KMS-11 (cell line): ENCODE data around the gene SLC12A8.

Experiments
- H2AFZ ChIP-seq: fragments of 200-600 bp; sonication (generic); 2 replicates; pipeline ENCODE4 v1.6.1; 2016; ENCODE audit warnings: antibody characterized with exemption, mixed run types, low read depth
- H3K27ac ChIP-seq: fragments of 200-600 bp; sonication (generic); 2 replicates; pipeline ENCODE4 v1.6.1; 2016; ENCODE audit warnings: mild to moderate bottlenecking, mixed run types
- H3K27me3 ChIP-seq: fragments of 200-600 bp; sonication (generic); 2 replicates; pipeline ENCODE4 v1.6.1; 2017; ENCODE audit warnings: mild to moderate bottlenecking, low read depth, mixed run types, moderate library complexity; ENCODE audit not compliant: insufficient read depth
- H3K36me3 ChIP-seq: fragments of 200-600 bp; sonication (generic); 2 replicates; pipeline ENCODE4 v1.6.1; 2017; ENCODE audit warnings: mild to moderate bottlenecking, mixed run types; ENCODE audit not compliant: insufficient read depth
- H3K4me1 ChIP-seq: fragments of 200-600 bp; sonication (generic); 2 replicates; pipeline ENCODE4 v1.6.1; 2016; ENCODE audit warnings: mild to moderate bottlenecking, low read depth, mixed run types; ENCODE audit not compliant: poor library complexity, severe bottlenecking
- H3K4me2 ChIP-seq: fragments of 200-600 bp; sonication (generic); 2 replicates; pipeline ENCODE4 v1.7.0; 2016; ENCODE audit warnings: mild to moderate bottlenecking, mixed run types
- H3K4me3 ChIP-seq: fragments of 200-600 bp; sonication (generic); IDR thresholded peaks from 2 replicates; pipeline ENCODE4 v1.6.1; 2017; ENCODE audit warnings: low read depth, low read length, mixed read lengths; ENCODE audit not compliant: insufficient read depth
- H3K79me2 ChIP-seq: fragments of 200-600 bp; sonication (generic); 2 replicates; pipeline ENCODE4 v1.6.1; 2016; ENCODE audit warnings: low read depth, mixed run types; ENCODE audit not compliant: insufficient read depth
- H3K9ac ChIP-seq: fragments of 200-600 bp; sonication (generic); 2 replicates; pipeline ENCODE4 v1.6.1; 2016; ENCODE audit warnings: mild to moderate bottlenecking, mixed run types
- H4K20me1 ChIP-seq: fragments of 200-600 bp; sonication (generic); 2 replicates; pipeline ENCODE4 v1.6.1; 2016; ENCODE audit warnings: mild to moderate bottlenecking, mixed run types; ENCODE audit not compliant: insufficient read depth
- TF ChIP-seq, protein P1 (sequence below): fragments of 200-600 bp; sonication (generic); conservative IDR thresholded peaks from 2 replicates; pipeline ENCODE4 v1.6.1; 2017; ENCODE audit warnings: low read depth, mild to moderate bottlenecking, antibody characterized with exemption, low read length, moderate library complexity, mixed read lengths

SLC12A8 gene

DNA sequence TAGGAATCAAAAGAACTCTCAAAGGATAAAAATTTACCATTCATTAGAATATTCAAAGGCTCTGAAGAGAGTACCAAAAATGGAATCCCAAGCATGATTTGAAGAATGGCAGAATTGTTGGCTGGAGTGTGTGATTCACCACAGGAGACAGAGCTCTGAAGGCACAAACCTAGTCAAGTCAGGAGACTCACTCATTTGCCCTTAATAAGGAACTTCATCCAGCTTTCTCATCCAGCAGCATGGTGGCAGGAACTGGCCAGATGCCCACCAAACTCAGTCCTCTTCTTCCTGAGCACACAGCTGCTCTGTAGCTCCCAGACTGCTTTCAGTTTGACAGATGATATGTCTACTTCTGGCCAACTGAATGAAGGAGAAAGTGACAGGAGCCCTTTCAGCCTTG is 140.2 kb downstream of the SLC12A8 start:
- H3K79me2 ChIP-seq, result no peaks in the 10 kb centered on the region

DNA sequence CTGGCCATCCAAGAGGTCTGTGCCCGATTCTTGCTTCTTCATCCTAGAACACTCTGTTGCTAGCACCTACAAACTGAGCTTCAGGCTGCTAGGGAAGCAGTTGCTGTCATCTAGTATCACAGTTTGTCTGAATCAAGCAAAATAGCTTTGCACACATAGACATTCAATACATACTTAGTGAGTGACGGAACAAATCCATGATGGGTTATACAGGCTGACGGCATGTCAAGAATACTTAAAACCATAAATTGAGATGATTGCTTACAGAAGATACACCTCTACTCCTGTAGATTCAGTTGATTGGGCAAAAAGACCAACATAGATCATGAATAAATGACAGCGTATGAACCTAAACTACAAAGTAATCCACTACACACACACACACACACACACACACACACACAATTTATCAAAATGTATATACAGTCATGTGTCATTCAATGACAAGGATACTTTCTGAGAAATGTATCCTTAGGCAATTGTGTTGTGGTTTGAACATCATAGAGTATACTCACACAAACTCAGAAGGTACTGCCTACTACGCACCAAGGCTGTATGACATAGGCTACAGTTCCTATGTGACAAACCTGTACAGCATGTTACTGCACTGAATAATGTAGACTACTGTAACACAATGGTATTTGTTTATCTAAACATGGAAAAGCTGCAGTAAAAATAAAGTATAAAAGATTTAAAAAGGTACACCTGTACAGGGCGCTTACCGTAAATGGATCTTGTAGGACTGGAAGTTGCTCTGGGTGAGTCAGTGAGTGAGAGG is 142.4 kb downstream of the SLC12A8 start:
- H3K4me1 ChIP-seq, result no peaks in the 10 kb centered on the region
- TF ChIP-seq, protein P1, sequence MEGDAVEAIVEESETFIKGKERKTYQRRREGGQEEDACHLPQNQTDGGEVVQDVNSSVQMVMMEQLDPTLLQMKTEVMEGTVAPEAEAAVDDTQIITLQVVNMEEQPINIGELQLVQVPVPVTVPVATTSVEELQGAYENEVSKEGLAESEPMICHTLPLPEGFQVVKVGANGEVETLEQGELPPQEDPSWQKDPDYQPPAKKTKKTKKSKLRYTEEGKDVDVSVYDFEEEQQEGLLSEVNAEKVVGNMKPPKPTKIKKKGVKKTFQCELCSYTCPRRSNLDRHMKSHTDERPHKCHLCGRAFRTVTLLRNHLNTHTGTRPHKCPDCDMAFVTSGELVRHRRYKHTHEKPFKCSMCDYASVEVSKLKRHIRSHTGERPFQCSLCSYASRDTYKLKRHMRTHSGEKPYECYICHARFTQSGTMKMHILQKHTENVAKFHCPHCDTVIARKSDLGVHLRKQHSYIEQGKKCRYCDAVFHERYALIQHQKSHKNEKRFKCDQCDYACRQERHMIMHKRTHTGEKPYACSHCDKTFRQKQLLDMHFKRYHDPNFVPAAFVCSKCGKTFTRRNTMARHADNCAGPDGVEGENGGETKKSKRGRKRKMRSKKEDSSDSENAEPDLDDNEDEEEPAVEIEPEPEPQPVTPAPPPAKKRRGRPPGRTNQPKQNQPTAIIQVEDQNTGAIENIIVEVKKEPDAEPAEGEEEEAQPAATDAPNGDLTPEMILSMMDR, result no peak

More for the DNA sequence above, 140.2 kb downstream of the SLC12A8 start:
- no peak overlapping the region for H3K4me2 ChIP-seq
- H3K27ac ChIP-seq, result no peak overlapping the region
- H3K4me3 ChIP-seq, result no peak overlapping the region
- H4K20me1 ChIP-seq, result no peaks in the 10 kb centered on the region
- no peaks in the 10 kb centered on the region for H3K36me3 ChIP-seq
- no peaks in the 10 kb centered on the region for H3K27me3 ChIP-seq
- TF ChIP-seq, protein P1, result no peak
- H2AFZ ChIP-seq, result no peak overlapping the region
- no peaks in the 10 kb centered on the region for H3K4me1 ChIP-seq
- H3K9ac ChIP-seq, result no peak overlapping the region

DNA sequence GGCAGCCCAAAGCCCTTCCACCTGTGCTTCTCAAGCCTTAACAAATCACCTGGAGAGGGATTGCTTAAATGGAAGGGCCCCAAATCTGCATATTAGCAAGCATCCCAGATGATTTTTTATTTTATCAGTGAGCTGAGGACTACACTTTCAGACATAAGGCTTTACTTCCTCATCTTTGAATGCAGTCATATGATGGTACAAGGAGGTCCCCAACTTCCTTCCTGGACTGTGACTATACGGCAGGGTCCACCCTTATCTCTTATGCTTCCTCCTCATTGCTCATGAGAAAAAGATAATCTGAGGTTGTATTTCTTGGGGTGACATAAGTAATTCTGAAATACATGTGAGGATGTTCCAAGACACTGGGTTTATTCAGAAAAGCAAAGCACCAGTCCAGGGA is 143.1 kb downstream of the SLC12A8 start:
- Histone ChIP-seq H3K79me2 (no peaks in the 10 kb centered on the region), H3K4me2 (no peak overlapping the region), H3K9ac (no peak overlapping the region), H3K4me1 (no peaks in the 10 kb centered on the region), H3K4me3 (no peak overlapping the region), H3K27me3 (no peaks in the 10 kb centered on the region), H3K27ac (no peak overlapping the region), H4K20me1 (no peaks in the 10 kb centered on the region), H3K36me3 (no peaks in the 10 kb centered on the region), H2AFZ (no peak overlapping the region)
- TF ChIP-seq, protein P1, result no peak

More for the DNA sequence above, 142.4 kb downstream of the SLC12A8 start:
- Histone ChIP-seq H3K9ac (no peak overlapping the region), H3K27ac (no peak overlapping the region), H4K20me1 (no peaks in the 10 kb centered on the region), H3K79me2 (no peaks in the 10 kb centered on the region), H3K4me3 (no peak overlapping the region), H2AFZ (no peak overlapping the region), H3K27me3 (no peaks in the 10 kb centered on the region), H3K4me2 (no peak overlapping the region), H3K36me3 (no peaks in the 10 kb centered on the region)

GRCh38 chr3:125068265-125068664 is 144.3 kb downstream of the SLC12A8 start:
- TF ChIP-seq, protein P1, result no peak
- no peaks in the 10 kb centered on the region for H4K20me1 ChIP-seq
- no peak overlapping the region for H3K9ac ChIP-seq
- H3K4me2 ChIP-seq, result no peak overlapping the region
- no peaks in the 10 kb centered on the region for H3K4me1 ChIP-seq
- H3K4me3 ChIP-seq, result no peak overlapping the region
- no peaks in the 10 kb centered on the region for H3K79me2 ChIP-seq
- no peaks in the 10 kb centered on the region for H3K36me3 ChIP-seq
- no peaks in the 10 kb centered on the region; the same call in 1 of the 2 replicates for H3K27me3 ChIP-seq
- no peak overlapping the region for H2AFZ ChIP-seq
- no peak overlapping the region for H3K27ac ChIP-seq
